ENCODE results near the gene ZNF606. TPM values are rescaled to one million over a fixed set of nuclear protein-coding genes. Genes with fewer than 3 reads are reported as not detected.

The ZNF606 gene
- total RNA-seq, 1 donor = 16.3 TPM

- no peaks in the 10 kb centered on the region for H3K79me2 ChIP-seq (ENCODE audit: insufficient read depth, low read length)
- no peaks in the 10 kb centered on the region for H3K27me3 ChIP-seq (ENCODE audit: insufficient read depth, low read length)
- H3K4me3 ChIP-seq (ENCODE audit: insufficient read depth, low read length) = no peak overlapping the region
- H3K4me1 ChIP-seq (ENCODE audit: insufficient read depth, low read length) = no peaks in the 10 kb centered on the region
- peak overlapping the region; percentile 70 for H2AFZ ChIP-seq (ENCODE audit: low read length)
- peak; percentile 58 for TF ChIP-seq CTCF (IDR thresholded peaks at IDR 0.05; ENCODE audit: extremely low read depth, low read depth, low read length)
- no peaks in the 10 kb centered on the region for H3K36me3 ChIP-seq (ENCODE audit: insufficient read depth, low read length)
- H3K4me2 ChIP-seq (ENCODE audit: insufficient read depth, low read length) = no peak overlapping the region
- no peaks in the 10 kb centered on the region for H4K20me1 ChIP-seq (ENCODE audit: insufficient read depth, low read length)
- no peaks in the 10 kb centered on the region for H3K9me3 ChIP-seq (ENCODE audit: low read depth, low read length)
- peak; percentile 81 for DNase-seq (ENCODE audit: insufficient read length, low spot score, missing footprints)
- no peak overlapping the region for H3K27ac ChIP-seq (ENCODE audit: low read depth, low read length)
These were observed 19.1 kb upstream of the ZNF606 start for GRCh38 chr19:58021541-58022282.

- DNase-seq (ENCODE audit: insufficient read length, low spot score, missing footprints) = peak; percentile 50
- no peaks in the 10 kb centered on the region for H3K9me3 ChIP-seq (ENCODE audit: low read depth, low read length)
- no peak for TF ChIP-seq CTCF (IDR thresholded peaks at IDR 0.05; ENCODE audit: extremely low read depth, low read depth, low read length)
- H3K36me3 ChIP-seq (ENCODE audit: insufficient read depth, low read length) = no peaks in the 10 kb centered on the region
- H2AFZ ChIP-seq (ENCODE audit: low read length) = no peak overlapping the region
- H4K20me1 ChIP-seq (ENCODE audit: insufficient read depth, low read length) = no peaks in the 10 kb centered on the region
- H3K27ac ChIP-seq (ENCODE audit: low read depth, low read length) = no peak overlapping the region
- H3K4me3 ChIP-seq (ENCODE audit: insufficient read depth, low read length) = no peak overlapping the region
- no peaks in the 10 kb centered on the region for H3K79me2 ChIP-seq (ENCODE audit: insufficient read depth, low read length)
- no peaks in the 10 kb centered on the region for H3K27me3 ChIP-seq (ENCODE audit: insufficient read depth, low read length)
- no peaks in the 10 kb centered on the region for H3K4me1 ChIP-seq (ENCODE audit: insufficient read depth, low read length)
- H3K4me2 ChIP-seq (ENCODE audit: insufficient read depth, low read length) = no peak overlapping the region
These were observed 17.5 kb upstream of the ZNF606 start for GRCh38 chr19:58020129-58020528.

GRCh38 chr19:58014141-58014540 is 11.5 kb upstream of the ZNF606 start:
- Histone ChIP-seq H3K79me2 (ENCODE audit: insufficient read depth, low read length) (no peaks in the 10 kb centered on the region), H3K4me3 (ENCODE audit: insufficient read depth, low read length) (no peak overlapping the region), H3K27ac (ENCODE audit: low read depth, low read length) (no peak overlapping the region), H3K4me2 (ENCODE audit: insufficient read depth, low read length) (no peak overlapping the region), H3K36me3 (ENCODE audit: insufficient read depth, low read length) (no peaks in the 10 kb centered on the region), H3K27me3 (ENCODE audit: insufficient read depth, low read length) (no peaks in the 10 kb centered on the region), H3K4me1 (ENCODE audit: insufficient read depth, low read length) (no peaks in the 10 kb centered on the region), H2AFZ (ENCODE audit: low read length) (no peak overlapping the region), H4K20me1 (ENCODE audit: insufficient read depth, low read length) (no peaks in the 10 kb centered on the region), H3K9me3 (ENCODE audit: low read depth, low read length) (no peaks in the 10 kb centered on the region)
- no peak for DNase-seq (ENCODE audit: insufficient read length, low spot score, missing footprints)
- TF ChIP-seq CTCF (IDR thresholded peaks at IDR 0.05; ENCODE audit: extremely low read depth, low read depth, low read length) = no peak

GRCh38 chr19:58010507-58010906 is 7.9 kb upstream of the ZNF606 start:
- Histone ChIP-seq H3K36me3 (ENCODE audit: insufficient read depth, low read length) (peaks cover 9% of the 10 kb centered on the region), H3K4me2 (ENCODE audit: insufficient read depth, low read length) (no peak overlapping the region), H3K27me3 (ENCODE audit: insufficient read depth, low read length) (no peaks in the 10 kb centered on the region), H3K27ac (ENCODE audit: low read depth, low read length) (no peak overlapping the region), H3K9me3 (ENCODE audit: low read depth, low read length) (no peaks in the 10 kb centered on the region), H3K4me1 (ENCODE audit: insufficient read depth, low read length) (no peaks in the 10 kb centered on the region), H3K4me3 (ENCODE audit: insufficient read depth, low read length) (no peak overlapping the region), H3K79me2 (ENCODE audit: insufficient read depth, low read length) (no peaks in the 10 kb centered on the region), H2AFZ (ENCODE audit: low read length) (no peak overlapping the region), H4K20me1 (ENCODE audit: insufficient read depth, low read length) (no peaks in the 10 kb centered on the region)
- TF ChIP-seq CTCF (IDR thresholded peaks at IDR 0.05; ENCODE audit: extremely low read depth, low read depth, low read length) = no peak
- peak; percentile 56 for DNase-seq (ENCODE audit: insufficient read length, low spot score, missing footprints)

Data from osteoblast (primary cell).